ENCODE measurements around the gene HTR2A. TPM values are rescaled to one million over a fixed set of nuclear protein-coding genes. Genes with fewer than 3 reads are reported as not detected.

Gene HTR2A
- not detected in 2 replicates for total RNA-seq

DNA sequence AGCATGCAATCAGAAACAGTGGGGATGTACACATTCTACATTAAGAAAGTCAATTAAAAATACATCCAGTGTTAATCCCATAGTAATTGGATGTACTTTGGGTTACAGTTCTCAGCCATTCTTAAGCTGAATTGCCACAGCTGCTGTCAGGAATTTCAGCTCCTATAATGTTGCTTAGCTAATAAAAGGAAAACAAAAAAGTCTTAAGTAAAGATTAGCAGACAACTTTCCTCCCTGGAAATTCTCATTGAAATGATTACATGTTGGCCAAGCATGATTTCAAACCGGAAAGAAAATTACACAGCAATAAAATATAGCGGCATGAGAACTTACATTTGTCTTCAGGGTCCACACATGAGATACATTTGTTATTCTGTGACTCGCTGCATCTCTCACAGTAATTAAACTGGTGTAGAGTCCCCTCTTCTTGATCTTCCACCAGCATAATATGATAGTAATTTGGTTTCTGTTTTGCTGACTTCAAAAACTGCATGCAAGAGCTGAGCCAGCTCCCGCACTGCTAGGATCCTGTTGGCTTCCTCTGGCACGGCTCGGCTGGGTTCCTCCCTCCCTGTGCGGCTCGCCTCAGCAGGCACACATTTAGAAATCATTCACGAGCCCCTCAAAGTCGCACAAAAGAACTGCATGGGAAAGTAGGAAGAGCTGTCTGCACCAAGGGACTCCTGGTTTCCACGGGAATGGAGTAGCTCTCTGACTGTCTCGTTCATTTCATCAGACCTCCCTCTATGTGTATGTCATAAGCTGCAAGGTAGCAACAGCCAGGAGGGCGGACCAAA lies at the start of gene HTR2A:
Gene HTR2A (minus strand): TSS at position 713 of the 797 bp plus-strand sequence. CDS start 1,147 bp downstream, outside the sequence.
- no peak for DNase-seq (ENCODE audit: extremely low read depth, low read depth, low spot score)

DNA sequence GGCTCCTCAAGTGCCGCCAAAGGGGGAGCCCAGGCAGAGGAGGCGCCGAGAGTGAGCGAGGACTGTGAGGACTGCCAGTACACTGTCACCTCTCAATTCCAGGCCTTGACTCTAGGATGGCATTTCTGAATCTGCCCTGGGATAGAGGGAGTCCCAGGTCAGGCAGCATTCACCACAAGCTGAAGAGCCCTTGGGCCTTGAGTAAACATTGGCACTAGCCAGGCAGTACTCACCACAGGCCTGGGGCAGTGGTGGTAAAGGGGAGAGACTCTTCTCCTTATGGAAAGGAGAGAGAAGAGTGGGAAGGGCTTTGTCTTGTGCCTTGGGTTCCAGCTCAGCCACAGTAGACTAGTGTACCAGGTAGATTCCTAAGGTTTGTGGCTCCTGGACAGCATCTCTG lies 39.7 kb upstream of the HTR2A start:
- no peak for DNase-seq (ENCODE audit: extremely low read depth, low read depth, low spot score)

DNA sequence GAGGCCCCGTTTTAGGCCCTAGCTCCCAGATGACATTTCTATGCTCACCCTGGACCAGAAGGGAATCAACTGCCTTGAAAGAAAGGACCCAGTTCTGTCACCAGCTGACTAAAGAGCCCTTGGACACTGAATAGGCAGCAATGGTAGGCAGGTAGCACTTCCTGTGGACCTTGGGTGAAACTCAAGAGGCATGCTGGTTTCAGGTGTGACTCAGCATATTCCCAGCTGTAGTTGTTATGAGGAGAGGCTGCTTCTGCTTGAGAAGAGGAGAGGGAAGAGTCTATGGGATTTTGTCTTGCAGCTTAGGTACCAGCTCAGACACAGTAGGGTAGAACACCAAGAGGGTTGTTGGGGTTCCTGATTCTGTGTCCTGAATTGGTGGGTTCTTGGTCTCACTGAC lies 37.9 kb upstream of the HTR2A start:
- no peak for DNase-seq (ENCODE audit: extremely low read depth, low read depth, low spot score)

DNA sequence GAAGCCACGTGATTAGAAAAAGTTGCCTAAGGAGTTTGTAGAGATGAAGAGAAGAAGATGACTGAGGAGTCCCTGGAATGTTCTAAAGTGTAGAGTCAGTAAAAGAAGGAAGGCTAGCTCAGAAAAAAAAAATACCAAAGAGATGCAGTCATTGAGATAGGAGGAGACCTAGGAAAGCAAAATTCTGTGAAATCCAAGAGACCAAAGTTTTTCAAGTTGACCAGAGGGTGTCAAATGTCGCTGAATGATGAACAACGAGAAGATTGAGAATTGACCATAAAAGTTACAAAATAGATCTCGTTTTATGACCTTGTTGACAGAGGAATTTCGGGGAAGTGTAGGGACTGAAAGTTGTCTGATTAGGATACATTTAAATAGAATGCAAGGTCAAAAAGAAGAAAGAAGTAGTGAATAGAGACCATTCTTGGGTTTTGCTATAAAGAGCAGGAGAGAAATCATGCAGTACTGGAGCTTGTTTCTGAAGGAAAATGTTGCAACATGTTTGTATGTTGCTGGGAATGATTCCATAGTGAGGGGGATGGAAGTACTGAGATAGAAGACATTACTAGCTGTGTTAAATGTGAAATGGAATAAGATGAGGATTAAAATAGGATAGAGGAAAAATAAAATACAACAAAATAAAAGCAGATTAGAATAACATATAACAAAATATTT lies 30.2 kb upstream of the HTR2A start:
- DNase-seq (ENCODE audit: extremely low read depth, low read depth, low spot score), result no peak

DNA sequence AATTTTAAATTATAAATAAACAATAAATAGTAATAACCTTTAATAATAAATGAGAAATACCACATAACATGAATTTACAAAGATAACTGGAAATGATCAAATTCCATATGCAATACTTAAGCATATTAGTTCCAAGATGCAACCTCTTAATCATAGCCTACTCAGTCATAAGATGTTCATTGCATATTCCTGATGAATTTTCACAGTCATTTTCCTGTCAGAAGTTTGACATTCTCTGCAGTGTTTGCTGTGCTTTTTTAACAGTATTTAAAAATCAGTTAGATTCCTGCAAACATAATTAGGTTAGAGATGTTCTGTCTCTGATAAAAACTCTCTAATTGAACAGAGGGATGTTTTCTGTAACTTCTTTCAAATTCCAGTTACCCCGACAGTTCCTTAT lies 28.6 kb upstream of the HTR2A start:
- no peak for DNase-seq (ENCODE audit: extremely low read depth, low read depth, low spot score)

DNA sequence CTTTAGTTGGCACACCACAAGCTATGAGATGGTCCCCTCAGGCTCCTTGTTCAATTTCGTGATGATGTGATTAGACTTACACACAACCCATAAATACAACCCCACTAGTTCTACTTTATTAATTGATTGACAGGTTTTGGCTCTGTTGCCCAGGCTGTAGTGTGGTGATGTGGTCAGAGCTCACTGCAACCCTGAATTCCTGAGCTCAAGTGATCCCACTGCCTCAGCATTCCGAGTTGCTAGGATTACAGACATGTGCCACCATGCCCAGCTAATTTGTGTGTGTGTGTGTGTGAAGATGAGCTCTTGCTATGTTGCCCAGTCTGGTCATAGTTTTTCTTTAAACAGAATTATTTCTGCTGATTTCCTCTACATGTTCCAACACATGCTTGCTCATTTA lies 17.5 kb upstream of the HTR2A start:
- DNase-seq (ENCODE audit: extremely low read depth, low read depth, low spot score), result no peak

DNA sequence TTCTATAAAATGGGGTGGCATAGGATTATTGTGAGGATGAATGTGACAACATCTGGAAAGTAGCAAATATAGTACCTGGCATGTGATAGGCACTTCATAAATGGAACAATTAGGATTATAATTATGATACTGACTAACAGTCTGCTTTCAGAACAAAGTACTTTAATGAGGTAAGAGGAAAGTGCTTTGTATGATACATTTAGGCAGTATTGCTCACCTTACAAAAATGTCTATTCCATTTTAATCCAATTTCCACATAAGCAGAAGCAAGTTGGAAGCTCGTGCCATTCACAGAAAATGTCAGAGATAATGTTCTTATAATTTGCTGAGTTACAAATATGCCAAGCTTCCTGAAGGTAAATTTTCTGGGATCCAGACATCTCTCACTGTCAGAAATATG lies 16.9 kb upstream of the HTR2A start:
- no peak for DNase-seq (ENCODE audit: extremely low read depth, low read depth, low spot score)

DNA sequence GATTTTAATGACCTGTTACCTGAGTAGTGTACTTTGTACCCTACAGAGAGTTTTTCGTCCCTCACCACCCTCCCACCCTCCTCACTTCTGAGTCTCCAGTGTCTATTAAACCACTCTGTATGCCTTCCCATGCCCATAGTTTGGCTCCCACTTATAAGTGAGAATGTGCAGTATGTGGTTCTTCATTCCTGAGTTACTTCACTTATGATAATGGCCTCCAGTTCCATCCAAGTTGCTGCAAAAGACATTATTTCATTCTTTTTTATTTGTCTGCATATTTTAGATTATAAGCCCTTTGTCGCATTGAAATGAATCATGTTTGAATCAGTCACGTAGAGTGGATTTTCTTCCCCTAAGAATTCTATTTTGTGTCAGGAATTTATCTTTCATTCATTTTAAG lies 12.2 kb upstream of the HTR2A start:
- DNase-seq (ENCODE audit: extremely low read depth, low read depth, low spot score), result no peak

DNA sequence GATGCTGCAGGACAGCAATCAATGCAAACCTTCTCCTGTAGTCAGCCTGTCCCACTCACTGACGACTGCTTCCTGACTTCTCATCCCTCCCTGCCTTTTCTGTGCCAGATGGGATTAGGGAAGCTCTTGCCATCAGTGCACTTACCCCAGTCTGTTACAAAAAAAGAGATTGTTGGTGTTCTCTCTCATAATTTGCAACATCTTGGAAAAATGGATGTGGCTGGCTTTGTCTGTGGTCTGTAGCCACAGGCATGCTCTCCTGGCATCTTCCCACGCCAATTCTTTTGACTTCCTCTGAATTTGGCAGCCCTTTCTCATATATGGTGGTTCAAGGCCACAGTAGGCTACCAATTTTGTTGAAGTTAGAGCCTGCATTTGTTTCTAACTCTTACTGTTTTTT lies 11.6 kb upstream of the HTR2A start:
- DNase-seq (ENCODE audit: extremely low read depth, low read depth, low spot score), result no peak

DNA sequence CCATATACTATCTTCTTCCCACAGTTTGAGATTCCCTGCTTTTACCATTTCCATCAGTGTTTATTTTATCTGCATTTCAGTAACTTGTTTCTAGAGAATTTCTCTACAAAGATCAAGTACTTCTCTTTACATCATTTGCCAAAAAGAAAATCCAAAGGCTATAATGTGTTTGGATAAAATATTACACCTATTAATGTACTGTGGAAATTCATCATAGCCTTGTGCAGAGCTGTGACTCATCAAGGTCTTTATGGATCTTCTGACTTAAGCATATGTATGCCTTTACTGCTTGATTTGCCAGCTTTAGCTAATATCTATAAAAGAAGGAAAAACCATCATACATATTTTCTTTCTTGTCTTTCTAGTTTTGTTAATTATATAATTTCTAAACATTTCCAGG lies 9.6 kb upstream of the HTR2A start:
- no peak for DNase-seq (ENCODE audit: extremely low read depth, low read depth, low spot score)

DNA sequence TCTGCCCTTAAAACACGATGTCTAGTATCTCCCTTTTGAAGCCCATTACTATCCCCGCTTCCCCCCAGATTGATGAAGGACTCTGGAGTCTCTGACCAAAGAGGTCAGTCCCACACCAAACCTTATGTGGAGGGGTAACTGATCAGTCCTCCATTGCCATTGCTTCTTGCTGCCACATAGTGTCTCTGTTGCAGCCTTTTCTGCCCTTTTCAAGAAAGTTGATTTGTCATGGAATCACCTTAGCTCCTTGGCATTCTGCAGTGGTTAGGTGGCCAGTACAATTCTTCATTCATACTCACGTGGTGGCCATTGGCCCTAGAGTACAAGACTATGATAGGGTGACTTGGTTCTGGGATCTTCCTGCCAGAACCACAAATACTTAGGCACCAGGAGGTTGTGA lies 8.4 kb upstream of the HTR2A start:
- no peak for DNase-seq (ENCODE audit: extremely low read depth, low read depth, low spot score)

DNA sequence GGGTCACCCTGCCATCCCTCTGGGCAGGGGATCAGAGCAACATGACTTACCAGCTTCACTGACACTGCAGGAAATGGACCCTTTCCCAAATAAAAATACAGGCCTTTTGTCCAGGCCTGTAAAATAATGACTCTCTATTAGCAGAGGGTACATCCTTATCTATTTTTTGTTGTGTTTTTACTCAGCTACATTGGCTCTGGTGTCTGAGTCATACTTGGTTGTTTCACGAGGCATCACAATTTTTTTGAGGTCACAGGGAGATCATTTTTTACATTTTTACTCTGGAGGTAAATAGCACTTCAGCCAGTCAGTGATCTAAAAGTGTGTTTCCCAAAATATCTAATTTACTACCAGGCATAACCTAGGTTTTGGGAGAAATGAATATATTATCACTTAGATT lies 6.9 kb upstream of the HTR2A start:
- DNase-seq (ENCODE audit: extremely low read depth, low read depth, low spot score), result no peak

DNA sequence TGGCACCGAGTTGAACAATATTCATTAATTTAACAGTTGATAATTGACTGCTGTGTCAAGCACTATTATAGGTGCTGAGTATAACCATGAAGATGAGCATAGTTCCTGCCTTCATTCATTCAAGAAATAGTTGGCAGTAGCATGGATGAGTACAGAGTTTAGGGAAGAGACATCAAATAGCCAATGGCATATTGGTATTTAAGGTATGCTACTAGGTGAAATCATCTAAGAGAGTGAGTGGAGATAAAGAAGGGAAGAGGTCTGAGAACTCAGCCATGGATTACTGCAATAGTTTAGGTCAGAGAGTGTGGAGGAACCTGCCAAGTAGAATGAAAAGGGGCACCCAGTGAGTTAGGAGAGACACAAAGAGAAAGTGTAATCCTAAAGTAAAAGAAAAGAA lies 4.9 kb upstream of the HTR2A start:
- DNase-seq (ENCODE audit: extremely low read depth, low read depth, low spot score), result no peak

DNA sequence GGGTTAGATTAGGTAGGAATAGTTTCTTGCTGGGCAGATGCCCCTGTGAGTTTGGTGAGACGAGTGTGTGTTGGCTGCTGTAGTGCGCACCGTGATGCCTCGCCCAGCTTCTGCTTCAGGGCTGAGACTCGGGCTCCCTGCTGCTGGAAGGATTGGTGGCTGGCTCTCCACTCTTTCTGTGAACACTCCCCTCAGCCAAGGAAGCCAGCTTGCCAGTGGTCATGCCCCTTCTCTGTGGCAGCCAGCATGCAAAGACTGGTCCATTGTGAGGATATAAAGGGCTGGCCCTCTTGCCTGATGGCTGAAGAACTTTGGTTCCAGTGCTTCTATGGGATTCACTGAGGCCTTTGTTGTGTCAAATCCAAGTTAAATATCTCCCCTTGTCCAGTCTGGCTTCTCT lies 2.9 kb upstream of the HTR2A start:
- DNase-seq (ENCODE audit: extremely low read depth, low read depth, low spot score), result no peak

DNA sequence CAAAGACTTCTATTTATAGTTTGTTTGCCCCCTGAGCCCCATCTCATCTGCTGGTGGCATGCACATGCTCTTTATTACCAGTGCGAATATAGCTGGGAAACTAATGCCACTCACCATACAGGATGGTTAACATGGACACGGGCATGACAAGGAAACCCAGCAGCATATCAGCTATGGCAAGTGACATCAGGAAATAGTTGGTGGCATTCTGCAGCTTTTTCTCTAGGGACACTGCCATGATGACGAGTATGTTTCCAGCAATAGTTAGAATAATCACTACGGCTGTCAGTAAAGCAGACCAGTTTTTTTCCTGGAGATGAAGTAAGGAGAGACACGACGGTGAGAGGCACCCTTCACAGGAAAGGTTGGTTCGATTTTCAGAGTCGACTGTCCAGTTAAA lies 1.5 kb downstream of the HTR2A start:
- no peak for DNase-seq (ENCODE audit: extremely low read depth, low read depth, low spot score)

DNA sequence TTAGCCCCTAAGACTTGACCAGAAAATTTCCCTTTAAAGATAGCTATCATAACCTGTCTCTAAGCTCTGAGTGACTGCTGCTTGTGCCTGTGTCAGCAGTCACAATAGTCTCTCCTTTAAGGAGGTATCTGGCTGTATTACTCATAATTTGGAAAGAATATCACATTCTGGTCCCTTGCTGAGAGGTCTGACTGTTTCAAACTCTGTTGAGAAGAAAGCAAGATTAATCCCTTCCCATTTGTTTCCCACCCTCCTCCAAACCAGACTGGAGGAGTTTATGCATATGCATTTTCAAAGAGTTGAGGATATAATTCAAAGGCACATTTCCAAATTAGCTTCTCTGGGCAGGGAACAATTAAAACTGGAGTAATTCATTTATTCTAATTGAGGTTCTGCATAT lies 2.3 kb downstream of the HTR2A start:
- no peak for DNase-seq (ENCODE audit: extremely low read depth, low read depth, low spot score)

DNA sequence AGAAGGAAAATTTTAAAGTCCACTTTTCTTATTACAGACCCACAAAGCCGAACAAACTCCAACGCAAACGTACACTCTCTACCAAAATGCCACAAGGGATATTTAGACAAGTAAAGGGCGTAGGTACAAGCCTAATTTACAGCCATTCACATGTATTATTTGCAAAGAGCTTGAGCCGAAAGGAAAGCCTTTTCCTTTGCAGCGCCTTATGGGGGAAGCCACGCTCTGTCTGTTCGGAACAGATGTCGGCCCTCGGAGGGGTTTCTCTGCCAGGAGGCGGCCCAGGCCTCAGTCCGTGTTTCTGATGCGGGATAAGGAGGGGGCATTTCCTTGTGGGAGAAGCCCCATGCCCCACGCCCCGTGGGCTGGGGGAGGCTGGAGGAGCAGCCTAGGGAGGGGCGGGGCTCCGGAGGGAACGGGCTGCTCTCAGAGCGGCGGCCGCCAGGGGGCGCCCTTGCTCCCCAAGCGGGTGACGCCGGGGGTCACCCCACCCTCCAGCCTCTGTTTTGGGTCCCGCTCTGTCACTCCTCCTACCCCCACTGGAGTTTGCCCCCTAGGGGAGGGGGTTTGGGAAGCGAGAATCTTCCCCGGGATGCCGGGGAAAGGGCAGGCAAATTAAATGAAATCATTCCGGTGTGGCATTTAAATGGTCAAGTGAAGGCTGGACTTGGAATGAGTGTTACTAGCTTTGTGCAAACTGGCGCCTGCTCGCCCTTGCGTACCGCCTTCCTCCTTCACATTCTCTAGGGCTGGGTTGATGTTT lies 2.9 kb downstream of the HTR2A start:
- DNase-seq (ENCODE audit: extremely low read depth, low read depth, low spot score), result no peak

DNA sequence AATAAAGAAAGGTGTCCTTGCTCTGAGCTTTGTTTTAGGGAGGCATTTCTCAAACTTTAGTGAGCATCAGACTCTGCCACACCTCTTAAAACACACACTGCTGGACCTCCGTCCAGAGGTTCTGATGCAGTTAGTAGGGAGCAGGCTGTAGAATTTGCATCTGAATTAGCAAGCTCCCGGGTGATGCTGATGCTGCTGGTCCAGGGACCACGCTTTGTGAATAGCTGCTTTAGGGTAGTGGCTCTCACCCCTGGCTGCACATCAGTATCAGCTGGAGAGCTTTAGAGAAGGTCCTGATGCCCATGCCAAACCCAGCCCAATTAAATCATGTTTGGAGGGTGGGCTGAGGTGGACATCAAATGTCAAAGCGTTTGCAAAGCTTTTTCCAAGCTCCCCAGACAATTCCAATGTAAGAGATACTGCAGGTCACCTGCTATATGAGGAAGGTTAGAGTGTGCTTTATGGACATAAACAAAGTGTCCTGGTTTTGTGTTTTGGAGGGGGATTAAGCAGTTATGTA lies 3.6 kb downstream of the HTR2A start:
- no peak for DNase-seq (ENCODE audit: extremely low read depth, low read depth, low spot score)

DNA sequence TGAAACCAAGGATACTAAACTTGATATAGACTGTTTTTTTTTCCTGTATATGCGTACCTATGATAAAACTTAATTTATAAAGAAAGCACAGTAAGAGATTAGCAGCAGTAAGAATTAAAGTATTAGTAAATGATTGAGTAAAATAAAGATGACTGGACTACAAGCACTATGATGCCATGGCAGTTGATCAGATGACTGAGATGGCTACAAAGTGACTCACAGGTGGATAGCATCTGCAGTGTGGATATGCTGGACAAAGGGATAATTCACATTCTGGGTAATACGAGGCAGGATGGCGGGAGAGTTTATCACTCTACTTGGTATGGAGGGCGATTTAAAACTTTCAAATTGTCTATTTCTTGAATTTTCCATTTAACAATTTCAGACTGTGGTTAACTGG lies 11.8 kb downstream of the HTR2A start:
- no peak for DNase-seq (ENCODE audit: extremely low read depth, low read depth, low spot score)

DNA sequence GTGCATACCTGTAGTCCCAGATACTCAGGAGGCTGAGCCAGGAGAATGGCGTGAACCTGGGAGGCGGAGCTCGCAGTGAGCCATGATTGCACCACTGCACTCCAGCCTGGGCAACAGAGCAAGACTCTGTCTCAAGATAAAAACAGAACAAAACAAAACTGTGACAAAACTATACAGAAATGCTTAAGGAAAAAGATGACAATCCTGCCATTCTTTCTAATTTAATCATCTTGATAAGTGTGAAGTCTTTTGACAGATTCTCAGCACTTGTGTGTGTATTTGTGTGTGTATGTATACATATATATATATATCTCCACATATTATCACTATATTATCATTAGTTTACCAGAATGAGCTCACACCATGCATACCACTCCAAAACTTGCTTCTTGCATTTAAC lies 12.3 kb downstream of the HTR2A start:
- DNase-seq (ENCODE audit: extremely low read depth, low read depth, low spot score), result no peak

DNA sequence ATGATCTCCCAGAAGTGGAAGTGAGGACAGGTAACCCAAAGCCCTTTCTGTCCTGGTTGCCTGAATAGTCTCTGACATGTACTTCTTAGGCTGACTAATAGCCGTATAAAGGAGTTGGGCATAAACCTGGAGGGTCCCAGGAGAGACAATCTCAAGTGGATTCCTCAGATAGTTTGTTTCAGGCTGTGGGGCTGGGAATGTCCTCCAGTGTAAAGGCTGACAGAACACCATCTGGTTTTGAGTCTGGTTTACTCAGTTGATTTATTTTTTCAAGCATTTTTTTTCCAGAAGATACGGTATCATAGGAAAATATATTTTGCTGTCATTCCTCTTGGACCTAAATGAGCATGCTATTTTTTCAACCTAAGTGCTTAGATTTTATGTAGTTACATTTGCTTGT lies 15.2 kb downstream of the HTR2A start:
- no peak for DNase-seq (ENCODE audit: extremely low read depth, low read depth, low spot score)

DNA sequence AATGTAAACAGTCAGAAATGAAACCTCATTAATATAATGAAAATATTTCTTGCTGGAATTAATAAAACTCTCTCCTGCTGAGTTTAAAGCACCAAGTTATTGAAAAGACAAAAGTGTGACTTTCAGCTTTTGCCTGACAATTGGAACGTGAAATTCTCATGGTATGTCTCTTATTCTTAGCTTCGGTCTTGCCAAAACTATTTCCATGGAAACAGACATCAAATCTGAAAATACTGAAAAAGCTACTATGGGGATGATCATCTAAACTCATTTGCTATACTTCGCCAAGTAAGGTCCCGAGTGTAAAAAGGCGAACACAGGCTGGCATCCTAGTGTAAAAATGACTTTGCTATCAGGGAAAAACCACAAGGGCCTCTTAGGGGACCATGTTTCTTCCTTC lies 22.8 kb downstream of the HTR2A start:
- no peak for DNase-seq (ENCODE audit: extremely low read depth, low read depth, low spot score)

All from glomerular endothelial cell (primary cell).